ENCODE results near the gene PGLYRP2. TPM values are rescaled to one million over a fixed set of nuclear protein-coding genes. Genes with fewer than 3 reads are reported as not detected.

The PGLYRP2 gene
- total RNA-seq, 1 donor from 2014 or later = not detected

GRCh38 chr19:15455996-15456395 is 23.3 kb downstream of the PGLYRP2 start:
- Mint-ChIP-seq H3K27me3 (ENCODE audit: low read depth) (peaks cover 88% of the 10 kb centered on the region), H3K36me3 (no peaks in the 10 kb centered on the region), H3K4me3 (no peak overlapping the region), H3K4me1 (peaks cover 10% of the 10 kb centered on the region), H3K9me3 (no peaks in the 10 kb centered on the region), H3K27ac (no peak overlapping the region)
- TF ChIP-seq CTCF (IDR thresholded peaks at IDR 0.05; ENCODE audit: unreplicated experiment) = no peak
- DNase-seq (ENCODE audit: low spot score in 2 of 2, unreplicated experiment in 2 of 2) = no peak

DNA sequence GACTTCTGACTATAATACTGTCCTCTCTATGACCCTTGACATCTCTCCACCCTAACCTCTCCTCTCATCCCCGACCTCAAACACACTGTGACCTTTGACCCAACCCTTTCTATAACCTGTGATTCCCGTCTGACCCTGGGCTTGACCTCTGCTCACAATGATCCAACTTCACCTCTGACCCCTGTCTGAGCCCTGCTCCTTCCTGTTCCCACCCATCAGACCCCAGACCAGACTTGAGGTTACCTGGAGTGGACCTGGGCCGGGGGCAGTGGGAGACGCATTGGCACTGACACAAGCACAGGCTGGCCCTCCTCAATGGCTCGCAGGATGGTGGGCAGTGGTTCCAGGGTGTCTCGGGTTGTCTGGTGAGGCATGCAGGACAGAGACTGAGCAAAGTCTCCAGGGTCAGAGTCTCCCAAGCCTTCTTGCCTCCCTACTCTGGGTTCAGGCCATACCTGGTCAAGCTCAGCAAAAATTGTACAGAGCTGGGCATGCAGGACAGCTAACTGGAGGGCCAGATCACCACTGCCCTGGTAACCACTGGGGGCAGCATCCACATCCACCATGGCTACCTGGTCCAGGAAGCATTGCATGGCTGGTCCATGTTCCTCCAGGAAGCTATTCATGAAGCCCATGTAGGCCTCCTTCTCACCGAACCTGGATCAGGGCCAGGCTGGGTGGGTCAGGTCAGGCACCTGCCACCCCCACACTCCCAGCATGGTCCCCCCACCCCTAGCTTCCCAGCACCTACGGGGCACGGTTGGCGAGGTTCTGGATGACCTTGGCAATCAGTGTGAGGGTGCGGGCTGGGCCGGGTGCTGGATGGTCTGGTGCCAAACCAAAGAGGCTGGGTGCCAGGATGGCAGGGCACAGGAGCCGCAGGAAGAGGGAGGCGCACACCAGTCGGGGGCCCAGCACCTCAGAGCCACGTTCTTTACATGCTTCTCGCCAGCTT is 25.1 kb downstream of the PGLYRP2 start:
- no peak overlapping the region for H3K27ac Mint-ChIP-seq
- peaks cover 74% of the 10 kb centered on the region for H3K27me3 Mint-ChIP-seq (ENCODE audit: low read depth)
- H3K9me3 Mint-ChIP-seq = no peaks in the 10 kb centered on the region
- H3K4me1 Mint-ChIP-seq = peaks cover 12% of the 10 kb centered on the region
- no peak overlapping the region for H3K4me3 Mint-ChIP-seq
- no peak for DNase-seq (ENCODE audit: low spot score in 2 of 2, unreplicated experiment in 2 of 2)
- no peaks in the 10 kb centered on the region for H3K36me3 Mint-ChIP-seq
- TF ChIP-seq CTCF (IDR thresholded peaks at IDR 0.05; ENCODE audit: unreplicated experiment) = no peak

GRCh38 chr19:15453091-15453578 is 26.2 kb downstream of the PGLYRP2 start:
- H3K27me3 Mint-ChIP-seq (ENCODE audit: low read depth) = peaks cover 67% of the 10 kb centered on the region
- peak overlapping the region; percentile 40 for H3K4me3 Mint-ChIP-seq
- H3K36me3 Mint-ChIP-seq = no peaks in the 10 kb centered on the region
- no peaks in the 10 kb centered on the region for H3K9me3 Mint-ChIP-seq
- no peak overlapping the region for H3K27ac Mint-ChIP-seq
- DNase-seq (ENCODE audit: low spot score in 2 of 2, unreplicated experiment in 2 of 2) = no peak
- TF ChIP-seq CTCF (IDR thresholded peaks at IDR 0.05; ENCODE audit: unreplicated experiment) = no peak
- H3K4me1 Mint-ChIP-seq = peaks cover 18% of the 10 kb centered on the region

GRCh38 chr19:15452111-15453047 is 26.9 kb downstream of the PGLYRP2 start:
- peak overlapping the region; percentile 40 for H3K4me3 Mint-ChIP-seq
- no peak overlapping the region for H3K27ac Mint-ChIP-seq
- peak in 1 of 2 experiments; percentile 67 for DNase-seq (ENCODE audit: low spot score in 2 of 2, unreplicated experiment in 2 of 2)
- peaks cover 1% of the 10 kb centered on the region for H3K36me3 Mint-ChIP-seq
- H3K9me3 Mint-ChIP-seq = no peaks in the 10 kb centered on the region
- H3K4me1 Mint-ChIP-seq = peaks cover 18% of the 10 kb centered on the region
- H3K27me3 Mint-ChIP-seq (ENCODE audit: low read depth) = peaks cover 61% of the 10 kb centered on the region
- no peak for TF ChIP-seq CTCF (IDR thresholded peaks at IDR 0.05; ENCODE audit: unreplicated experiment)

DNA sequence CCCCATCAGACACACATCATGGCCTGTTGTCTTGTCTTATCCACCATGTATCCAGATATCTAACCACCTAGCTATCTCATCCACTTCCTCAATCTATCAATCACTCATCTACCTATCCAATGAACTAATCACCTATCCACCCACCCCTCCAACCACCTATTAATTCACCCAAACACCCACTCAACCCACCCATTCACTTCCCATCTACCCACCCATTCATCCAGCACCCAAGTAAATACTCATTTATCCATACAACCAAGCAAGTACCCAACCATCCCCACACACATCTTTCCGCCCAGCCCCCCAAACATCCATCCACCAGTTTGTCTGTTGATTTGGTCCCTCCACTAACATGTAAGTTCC is 28.8 kb downstream of the PGLYRP2 start:
- no peak for TF ChIP-seq CTCF (IDR thresholded peaks at IDR 0.05; ENCODE audit: unreplicated experiment)
- Mint-ChIP-seq H3K27me3 (ENCODE audit: low read depth) (peaks cover 44% of the 10 kb centered on the region), H3K9me3 (no peaks in the 10 kb centered on the region), H3K36me3 (peaks cover 4% of the 10 kb centered on the region), H3K27ac (peak overlapping the region; percentile 68), H3K4me3 (peak overlapping the region; percentile 77), H3K4me1 (peaks cover 18% of the 10 kb centered on the region)
- DNase-seq (ENCODE audit: low spot score in 2 of 2, unreplicated experiment in 2 of 2) = no peak
